IMR-90 (cell line): ENCODE data around the gene MOB2. TPM values are rescaled to one million over a fixed set of nuclear protein-coding genes. Genes with fewer than 3 reads are reported as not detected.

Experiments used
- ATAC-seq: fragments of 200-7000 bp; cut with Tn5 transposase; 2 replicates; pipeline ENCODE4 v1.9.1; 2020; ENCODE audit warnings: low read depth, mild to moderate bottlenecking, moderate library complexity
- BruUV-seq: library from RNA; stranded (reverse); fragments of 400-500 nt; replicated peaks from 2 replicates; lab custom pipeline; 2021; lab: Mats Ljungman, UMichigan
- CTCF ChIA-PET: fragments of 300-600 bp; formaldehyde crosslinking; extraction: SDS; loops from one replicate; lab custom pipeline; 2021; ENCODE audit warnings: antibody characterized with exemption; lab: Yijun Ruan, JAX
- POLR2A ChIA-PET: fragments of 300-600 bp; sonication (Branson Sonifier 250); formaldehyde crosslinking; loops from one replicate; lab custom pipeline; 2022; ENCODE audit warnings: antibody characterized with exemption; ENCODE audit not compliant: unreplicated experiment; lab: Charles Lee
- DNase-seq: peaks from one replicate; pipeline ENCODE4 v3.0.0; 2013
- H2AFZ ChIP-seq: replicated peaks from 2 replicates; pipeline ENCODE3; 2013; ENCODE audit warnings: low read length, mild to moderate bottlenecking; ENCODE audit not compliant: poor library complexity
- H2AK5ac ChIP-seq: 2 replicates; pipeline ENCODE4 v1.6.1; 2013; ENCODE audit warnings: low read depth, low read length, inconsistent platforms
- H2AK9ac ChIP-seq: replicated peaks from 2 replicates; pipeline ENCODE3; 2013; ENCODE audit warnings: mild to moderate bottlenecking, low read depth, low read length, moderate library complexity; ENCODE audit not compliant: poor library complexity
- H2BK120ac ChIP-seq: 2 replicates; pipeline ENCODE4 v1.6.1; 2013; ENCODE audit warnings: low read depth, low read length, inconsistent platforms
- H2BK15ac ChIP-seq: 3 replicates; pipeline ENCODE4 v1.6.1; 2013; ENCODE audit warnings: low read depth, low read length, inconsistent platforms
- H2BK20ac ChIP-seq: 2 replicates; pipeline ENCODE4 v1.6.1; 2013; ENCODE audit warnings: low read depth, mild to moderate bottlenecking, inconsistent platforms, low read length, moderate library complexity
- H2BK5ac ChIP-seq: 2 replicates; pipeline ENCODE4 v1.6.1; 2013; ENCODE audit warnings: mild to moderate bottlenecking, low read depth, low read length, inconsistent platforms; ENCODE audit not compliant: poor library complexity, severe bottlenecking
- H3K14ac ChIP-seq: replicated peaks from 2 replicates; pipeline ENCODE4 v1.6.1; 2013; ENCODE audit warnings: low read depth, low read length, inconsistent platforms
- H3K18ac ChIP-seq: 2 replicates; pipeline ENCODE4 v1.6.1; 2013; ENCODE audit warnings: low read depth, low read length, control low read depth
- H3K23ac ChIP-seq: 2 replicates; pipeline ENCODE4 v1.6.1; 2013; ENCODE audit warnings: low read depth, low read length, inconsistent platforms
- H3K27ac ChIP-seq: 2 replicates; pipeline ENCODE4 v1.5.1; 2013; ENCODE audit warnings: mild to moderate bottlenecking, control low read depth, low read length; ENCODE audit not compliant: insufficient read depth
- H3K27me3 ChIP-seq: 2 replicates; pipeline ENCODE4 v1.6.1; 2013; ENCODE audit warnings: low read length; ENCODE audit not compliant: control insufficient read depth, insufficient read depth
- H3K36me3 ChIP-seq: 2 replicates; pipeline ENCODE4 v1.6.1; 2013; ENCODE audit warnings: low read length, mixed read lengths; ENCODE audit not compliant: control insufficient read depth, insufficient read depth
- H3K4ac ChIP-seq: 2 replicates; pipeline ENCODE4 v1.6.1; 2013; ENCODE audit warnings: low read depth, low read length, inconsistent platforms
- H3K4me1 ChIP-seq: 2 replicates; pipeline ENCODE4 v1.6.1; 2013; ENCODE audit warnings: low read length, mixed read lengths; ENCODE audit not compliant: control insufficient read depth, insufficient read depth
- H3K4me2 ChIP-seq: 2 replicates; pipeline ENCODE4 v1.6.1; 2013; ENCODE audit warnings: low read depth, mild to moderate bottlenecking, control low read depth, low read length, moderate library complexity
- H3K4me3 ChIP-seq: 2 replicates; pipeline ENCODE4 v1.5.1; 2013; ENCODE audit warnings: low read depth, mild to moderate bottlenecking, control low read depth, low read length, moderate library complexity; ENCODE audit not compliant: insufficient read depth
- H3K56ac ChIP-seq: 2 replicates; pipeline ENCODE4 v1.6.1; 2013; ENCODE audit warnings: low read length, inconsistent platforms; ENCODE audit not compliant: insufficient read depth; ENCODE audit errors: extremely low read depth
- H3K79me1 ChIP-seq, 2 experiments: 2 replicates each; pipeline ENCODE4 v1.6.1; 2013; ENCODE audit warnings: low read length in 2 of 2, inconsistent platforms in 1 of 2, low read depth in 1 of 2
- H3K9ac ChIP-seq: 2 replicates; pipeline ENCODE4 v1.6.1; 2013; ENCODE audit warnings: low read depth, low read length, control low read depth
- H3K9me1 ChIP-seq: 2 replicates; pipeline ENCODE4 v1.6.1; 2013; ENCODE audit warnings: low read length, inconsistent platforms; ENCODE audit not compliant: insufficient read depth
- H3K9me3 ChIP-seq: 2 replicates; pipeline ENCODE4 v1.6.1; 2013; ENCODE audit warnings: low read length; ENCODE audit not compliant: control insufficient read depth, insufficient read depth
- H4K20me1 ChIP-seq: 2 replicates; pipeline ENCODE4 v1.6.1; 2013; ENCODE audit warnings: low read length, inconsistent platforms; ENCODE audit not compliant: insufficient read depth
- H4K5ac ChIP-seq: 2 replicates; pipeline ENCODE4 v1.6.1; 2013; ENCODE audit warnings: mild to moderate bottlenecking, low read depth, low read length, control low read depth
- H4K8ac ChIP-seq, 2 experiments: 2 replicates each; pipeline ENCODE4 v1.6.1; 2013; ENCODE audit warnings: low read depth in 2 of 2, low read length in 2 of 2, control low read depth in 1 of 2, inconsistent platforms in 1 of 2
- H4K91ac ChIP-seq: 2 replicates; pipeline ENCODE4 v1.6.1; 2013; ENCODE audit warnings: low read depth, low read length, inconsistent platforms; ENCODE audit not compliant: insufficient read depth
- CEBPB ChIP-seq: IDR thresholded peaks from 2 replicates; pipeline ENCODE4 v1.6.1; 2012; ENCODE audit warnings: low read depth, low read length, improper control_type of control experiment
- CHD1 ChIP-seq: IDR thresholded peaks from 2 replicates; pipeline ENCODE4 v1.6.1; 2012; ENCODE audit warnings: low read depth, low read length, improper control_type of control experiment
- ELK1 ChIP-seq: fragments of 150-350 bp; IDR thresholded peaks from 2 replicates; pipeline ENCODE4 v1.6.1; 2016; ENCODE audit warnings: low read depth, mild to moderate bottlenecking, low read length, moderate library complexity, borderline replicate concordance
- MAFK ChIP-seq: IDR thresholded peaks from 2 replicates; pipeline ENCODE4 v1.6.1; 2012; ENCODE audit warnings: low read depth, low read length, improper control_type of control experiment
- MXI1 ChIP-seq: IDR thresholded peaks from 2 replicates; pipeline ENCODE4 v1.6.1; 2012; ENCODE audit warnings: low read depth, mild to moderate bottlenecking, low read length, moderate library complexity, borderline replicate concordance
- NFE2L2 ChIP-seq: fragments of 150-350 bp; IDR thresholded peaks from 2 replicates; pipeline ENCODE4 v1.6.1; 2016; ENCODE audit warnings: low read depth, mild to moderate bottlenecking, low read length
- RAD21 ChIP-seq: IDR thresholded peaks from 2 replicates; pipeline ENCODE4 v1.6.1; 2012; ENCODE audit warnings: low read length, improper control_type of control experiment
- SMC3 ChIP-seq: fragments of 150-350 bp; IDR thresholded peaks from 2 replicates; pipeline ENCODE4 v1.6.1; 2016; ENCODE audit warnings: low read depth, mild to moderate bottlenecking, antibody characterized with exemption, low read length, moderate library complexity
- WGBS, 2 experiments: methylation state at CpG; one replicate each; pipeline versions ENCODE4 v1.1.5 to v1.1.7; 2013; ENCODE audit warnings: missing lambda C conversion rate in 2 of 2; ENCODE audit not compliant: insufficient read length in 1 of 2; ENCODE audit errors: extremely low coverage in 2 of 2; 5-methylcytosine and 5-hydroxymethylcytosine counted together
- dilution Hi-C: fragments of 300-500 bp; cut with HindIII; formaldehyde crosslinking; loops from one replicate; pipeline ENCODE4 v1.14.3; 2018; ENCODE audit warnings: low sequenced_read_pairs; ENCODE audit not compliant: unreplicated experiment
- in situ Hi-C: fragments of 300-500 bp; cut with MboI; formaldehyde crosslinking; loops from 3 replicates; pipeline ENCODE4 v1.14.3; 2019; ENCODE audit warnings: low sequenced_read_pairs, inconsistent platforms, mixed read lengths
- intact Hi-C: fragments of 100-400 bp; cut with micrococcal nuclease; formaldehyde crosslinking; loops from 2 replicates; pipeline ENCODE4 v1.10.0; 2022
- polyA plus RNA-seq, 3 experiments: library from polyadenylated mRNA; depleted of rRNA; stranded (reverse); fragments of >200 nt; gene quantifications; 2 replicates each; pipeline ENCODE4 v1.2.3, GENCODE V29; 2012; ENCODE audit warnings: low replicate concordance in 1 of 3
- total RNA-seq: library from RNA; depleted of rRNA; stranded (reverse); fragments of >200 nt; gene quantifications from 2 replicates; pipeline ENCODE4 v1.2.3, GENCODE V29; 2012
- TF ChIP-seq, protein P1 (sequence below): fragments of 150-350 bp; IDR thresholded peaks from 2 replicates; pipeline ENCODE4 v1.6.1; 2017; ENCODE audit warnings: mild to moderate bottlenecking, antibody characterized with exemption, low read length, low read depth

MOB2 gene
- total and polyA plus RNA-seq, 2 of the 4 experiments (the other 2 are of a cell fraction): 23.7 to 36.2 TPM

- H3K9me1 ChIP-seq: no peaks in the 10 kb centered on the region
- H3K4me2 ChIP-seq: no peak overlapping the region
- no peak overlapping the region for H4K91ac ChIP-seq
- H3K23ac ChIP-seq: no peak overlapping the region
- no peaks in the 10 kb centered on the region for H4K20me1 ChIP-seq
- no peak for TF ChIP-seq ELK1
- TF ChIP-seq RAD21: no peak
- TF ChIP-seq MAFK: no peak
- no peak for TF ChIP-seq CEBPB
- TF ChIP-seq SMC3: no peak
- TF ChIP-seq, protein P1, sequence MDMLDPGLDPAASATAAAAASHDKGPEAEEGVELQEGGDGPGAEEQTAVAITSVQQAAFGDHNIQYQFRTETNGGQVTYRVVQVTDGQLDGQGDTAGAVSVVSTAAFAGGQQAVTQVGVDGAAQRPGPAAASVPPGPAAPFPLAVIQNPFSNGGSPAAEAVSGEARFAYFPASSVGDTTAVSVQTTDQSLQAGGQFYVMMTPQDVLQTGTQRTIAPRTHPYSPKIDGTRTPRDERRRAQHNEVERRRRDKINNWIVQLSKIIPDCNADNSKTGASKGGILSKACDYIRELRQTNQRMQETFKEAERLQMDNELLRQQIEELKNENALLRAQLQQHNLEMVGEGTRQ: no peak
- TF ChIP-seq CHD1: no peak
- TF ChIP-seq NFE2L2: no peak
- TF ChIP-seq MXI1: no peak
- H2BK20ac ChIP-seq: no peak overlapping the region
- H3K14ac ChIP-seq: no peak overlapping the region
- H4K8ac ChIP-seq: no peak overlapping the region
- ChIA-PET CTCF (no interaction called here), POLR2A (no interaction called here)
- H2BK5ac ChIP-seq: no peak overlapping the region
- H2AFZ ChIP-seq: no peak overlapping the region
- no peaks in the 10 kb centered on the region for H3K79me1 ChIP-seq
- H2BK15ac ChIP-seq: no peak overlapping the region
- no peak overlapping the region for H3K27ac ChIP-seq
- H3K36me3 ChIP-seq: no peaks in the 10 kb centered on the region
- in situ Hi-C loops: no loop called here
- no peak overlapping the region for H2BK120ac ChIP-seq
- ATAC-seq: no peak
- no peak overlapping the region for H4K5ac ChIP-seq
- H2AK5ac ChIP-seq: no peak overlapping the region
- no peaks in the 10 kb centered on the region for H3K4me1 ChIP-seq
- BruUV-seq: no TSS peak
- H3K4ac ChIP-seq: no peak overlapping the region
- no peak overlapping the region for H2AK9ac ChIP-seq
- intact Hi-C loops: no loop called here
- H3K4me3 ChIP-seq: no peak overlapping the region
- no peak for DNase-seq
- H3K9ac ChIP-seq: no peak overlapping the region
- peaks cover 2% of the 10 kb centered on the region; the same call in 1 of the 2 replicates for H3K27me3 ChIP-seq
- H3K9me3 ChIP-seq: no peaks in the 10 kb centered on the region
- dilution Hi-C loops: no loop called here
- H3K56ac ChIP-seq: no peak overlapping the region
- WGBS, 2 experiments: 82% methylated on average over 33 of the region's 49 CpGs; no CpG with 5 or more reads in 1 of the 2 experiments
- no peak overlapping the region for H3K18ac ChIP-seq
These were observed 38.4 kb downstream of the MOB2 start for GRCh38 chr11:1447845-1448825.
